SK-N-SH (cell line): ENCODE data around the gene FNTB. TPM values are rescaled to one million over a fixed set of nuclear protein-coding genes. Genes with fewer than 3 reads are reported as not detected.

Source experiments
- CTCF ChIA-PET: fragments of 300-600, 350-600 bp; formaldehyde crosslinking; extraction: SDS; loops from one replicate; lab custom pipeline; 2021; lab: Yijun Ruan, JAX
- POLR2A ChIA-PET: fragments of 350-600 bp; sonication (Branson Sonifier 250); formaldehyde crosslinking; extraction: SDS; loops from one replicate; lab custom pipeline; 2020; ENCODE audit warnings: antibody characterized with exemption, inconsistent platforms; lab: Yijun Ruan, JAX
- DNase-seq: peaks from one replicate; pipeline ENCODE4 v3.0.0; 2012
- H2AFZ ChIP-seq: fragments of 200-600 bp; sonication (generic); 2 replicates; pipeline ENCODE4 v1.8.1; 2016; ENCODE audit warnings: antibody characterized with exemption, mild to moderate bottlenecking, low read depth
- H3F3A ChIP-seq: fragments of 200-600 bp; sonication (generic); replicated peaks from 2 replicates; pipeline ENCODE3; 2016; ENCODE audit warnings: antibody characterized with exemption, mild to moderate bottlenecking; ENCODE audit not compliant: insufficient read depth
- H3K27ac ChIP-seq, 2 experiments: fragments of 200-500 bp in 1 of 2; fragments of 200-600 bp in 1 of 2; sonication (Bioruptor generic) in 1 of 2; sonication (generic), shearing (Covaris generic) in 1 of 2; 2 replicates each; pipeline versions ENCODE4 v1.5.1 to v1.6.1; 2014 to 2016; ENCODE audit warnings: low read depth in 2 of 2, inconsistent platforms in 1 of 2, low read length in 1 of 2, mild to moderate bottlenecking in 1 of 2, mixed read lengths in 1 of 2
- H3K27me3 ChIP-seq: fragments of 200-600 bp; sonication (generic), shearing (Covaris generic); 2 replicates; pipeline ENCODE4 v1.6.1; 2016; ENCODE audit warnings: mixed run types; ENCODE audit not compliant: insufficient read depth
- H3K36me3 ChIP-seq, 2 experiments: fragments of 200-500 bp in 1 of 2; fragments of 200-600 bp in 1 of 2; sonication (Bioruptor generic) in 1 of 2; sonication (generic) in 1 of 2; replicated peaks in 1 of 2; 2 replicates each; pipeline versions ENCODE3 to v1.5.1; 2014 to 2016; ENCODE audit warnings: low read length in 1 of 2, mild to moderate bottlenecking in 1 of 2; ENCODE audit not compliant: insufficient read depth in 2 of 2, control insufficient read depth in 1 of 2
- H3K4me1 ChIP-seq, 2 experiments: fragments of 200-500 bp in 1 of 2; fragments of 200-600 bp in 1 of 2; sonication (Bioruptor generic) in 1 of 2; sonication (generic), shearing (Covaris generic) in 1 of 2; 2 replicates each; pipeline versions ENCODE4 v1.5.1 to v1.6.1; 2014 to 2016; ENCODE audit warnings: low read depth in 1 of 2, low read length in 1 of 2, mixed run types in 1 of 2; ENCODE audit not compliant: insufficient read depth in 2 of 2, control insufficient read depth in 1 of 2
- H3K4me2 ChIP-seq: fragments of 200-600 bp; sonication (generic), shearing (Covaris generic); 2 replicates; pipeline ENCODE4 v1.6.1; 2017; ENCODE audit warnings: mixed run types
- H3K4me3 ChIP-seq, 2 experiments: fragments of 200-500 bp in 1 of 2; fragments of 200-600 bp in 1 of 2; sonication (Bioruptor generic) in 1 of 2; sonication (generic), shearing (Covaris generic) in 1 of 2; 2 replicates each; pipeline versions ENCODE4 v1.5.1 to v1.8.1; 2014 to 2016; ENCODE audit warnings: low read depth in 2 of 2, inconsistent platforms in 1 of 2, low read length in 1 of 2, mild to moderate bottlenecking in 1 of 2, mixed read lengths in 1 of 2, moderate library complexity in 1 of 2
- H3K79me2 ChIP-seq: fragments of 200-600 bp; sonication (generic); 2 replicates; pipeline ENCODE4 v1.8.1; 2017; ENCODE audit warnings: mild to moderate bottlenecking; ENCODE audit not compliant: insufficient read depth
- H3K9ac ChIP-seq: fragments of 200-600 bp; sonication (generic); 2 replicates; pipeline ENCODE4 v1.6.1; 2017; ENCODE audit warnings: mixed run types
- H3K9me2 ChIP-seq: fragments of 200-600 bp; sonication (generic); 2 replicates; pipeline ENCODE4 v1.6.1; 2017; ENCODE audit warnings: mixed run types
- H3K9me3 ChIP-seq: fragments of 200-600 bp; sonication (generic); 2 replicates; pipeline ENCODE4 v1.6.1; 2017; ENCODE audit warnings: mixed run types, mild to moderate bottlenecking, moderate library complexity
- H4K20me1 ChIP-seq: fragments of 200-600 bp; sonication (generic); 2 replicates; pipeline ENCODE4 v1.6.1; 2017; ENCODE audit warnings: mild to moderate bottlenecking, mixed run types; ENCODE audit not compliant: insufficient read depth
- CHD2 ChIP-seq: fragments of 150-350 bp; IDR thresholded peaks from 2 replicates; pipeline ENCODE4 v1.6.1; 2018; ENCODE audit warnings: low read length; ENCODE audit not compliant: partially characterized antibody
- ELF1 ChIP-seq: IDR thresholded peaks from 2 replicates; pipeline ENCODE4 v1.4.0; 2012
- EP300 ChIP-seq, 2 experiments: IDR thresholded peaks; 2 replicates each; pipeline versions ENCODE4 v1.4.0 to v1.6.1; 2012; ENCODE audit warnings: borderline replicate concordance in 1 of 2, low read depth in 1 of 2, low read length in 1 of 2
- EZH2phosphoT487 ChIP-seq: fragments of 200-600 bp; sonication (generic); IDR thresholded peaks from 2 replicates; pipeline ENCODE4 v1.6.1; 2017; ENCODE audit warnings: low read depth, mixed run types, mild to moderate bottlenecking, antibody characterized with exemption, moderate library complexity, borderline replicate concordance
- GATA2 ChIP-seq: sonication (generic); formaldehyde crosslinking; IDR thresholded peaks from 2 replicates; pipeline ENCODE4 v1.5.0; 2020; ENCODE audit warnings: mild to moderate bottlenecking, missing genetic modification reagents
- JUND ChIP-seq: IDR thresholded peaks from 2 replicates; pipeline ENCODE4 v1.4.0; 2012
- MXI1 ChIP-seq: IDR thresholded peaks from 2 replicates; pipeline ENCODE4 v1.6.1; 2012; ENCODE audit warnings: mild to moderate bottlenecking, low read depth, low read length, improper control_type of control experiment
- NFIC ChIP-seq: IDR thresholded peaks from 2 replicates; pipeline ENCODE4 v1.4.0; 2012; ENCODE audit warnings: borderline replicate concordance
- NRF1 ChIP-seq: IDR thresholded peaks from 2 replicates; pipeline ENCODE4 v1.6.1; 2012; ENCODE audit warnings: low read depth, mild to moderate bottlenecking, low read length
- RCOR1 ChIP-seq: fragments of 150-350 bp; IDR thresholded peaks from 2 replicates; pipeline ENCODE4 v1.6.1; 2017; ENCODE audit warnings: antibody characterized with exemption, low read length
- RFX5 ChIP-seq: IDR thresholded peaks from 2 replicates; pipeline ENCODE4 v1.6.1; 2012; ENCODE audit warnings: mild to moderate bottlenecking, improper control_type of control experiment, low read length
- RXRA ChIP-seq: IDR thresholded peaks from 2 replicates; pipeline ENCODE4 v1.4.0; 2012; ENCODE audit warnings: low read depth, mild to moderate bottlenecking, borderline replicate concordance
- TAF1 ChIP-seq: IDR thresholded peaks from 2 replicates; pipeline ENCODE4 v1.6.1; 2012; ENCODE audit warnings: low read depth, mild to moderate bottlenecking, low read length, moderate library complexity, borderline replicate concordance
- TCF12 ChIP-seq: IDR thresholded peaks from 2 replicates; pipeline ENCODE4 v1.4.0; 2012
- YY1 ChIP-seq: IDR thresholded peaks from 2 replicates; pipeline ENCODE4 v1.4.0; 2012; ENCODE audit warnings: low read depth, mild to moderate bottlenecking
- WGBS: methylation state at CpG from one replicate; pipeline ENCODE4 v1.1.6; 2017; ENCODE audit warnings: low lambda C conversion rate; 5-methylcytosine and 5-hydroxymethylcytosine counted together
- polyA plus RNA-seq, 3 experiments: library from polyadenylated mRNA; depleted of rRNA; stranded (reverse); fragments of >200 nt; gene quantifications; 2 replicates each; pipeline ENCODE4 v1.2.3, GENCODE V29; 2012
- TF ChIP-seq, protein P1 (sequence below): IDR thresholded peaks from 2 replicates; pipeline ENCODE4 v1.6.1; 2012; ENCODE audit warnings: mild to moderate bottlenecking, low read depth, low read length, moderate library complexity
- TF ChIP-seq, protein P2 (sequence below): IDR thresholded peaks from 2 replicates; pipeline ENCODE4 v1.4.0; 2012; ENCODE audit warnings: low read depth
- TF ChIP-seq, protein P3 (sequence below): fragments of 150-350 bp; IDR thresholded peaks from 2 replicates; pipeline ENCODE4 v1.6.1; 2016; ENCODE audit warnings: mild to moderate bottlenecking, low read depth, low read length
- TF ChIP-seq, protein P4 (sequence below): fragments of 200-600 bp; sonication (generic); IDR thresholded peaks from 2 replicates; pipeline ENCODE4 v1.6.1; 2017; ENCODE audit warnings: antibody characterized with exemption, mild to moderate bottlenecking, moderate library complexity

Gene FNTB
- polyA plus RNA-seq, 1 of the 3 experiments (the other 2 are of a cell fraction): 18.4 TPM

DNA sequence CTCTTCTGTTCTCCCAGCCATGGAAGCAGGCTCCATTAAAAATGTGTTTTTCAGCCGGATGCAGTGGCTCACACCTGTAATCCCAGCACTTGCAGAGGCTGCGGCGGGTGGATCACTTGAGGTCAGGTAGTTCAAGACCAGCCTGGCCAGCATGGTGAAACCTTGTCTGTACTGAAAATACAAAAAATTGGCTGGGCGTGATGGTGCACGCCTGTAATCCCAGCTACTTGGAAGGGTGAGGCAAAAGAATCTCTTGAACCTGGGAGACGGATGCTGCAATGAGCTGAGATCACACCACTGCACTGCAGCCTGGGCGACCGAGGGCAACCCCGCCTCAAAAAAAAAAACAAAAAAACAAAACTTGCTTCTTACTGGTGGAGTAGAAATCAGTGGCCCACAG lies 39.8 kb downstream of the FNTB start:
- Histone ChIP-seq H3K9ac (no peak overlapping the region), H3K4me3 (no peak overlapping the region), H3K27me3 (no peaks in the 10 kb centered on the region), H3K9me3 (no peaks in the 10 kb centered on the region), H3K4me1 (no peaks in the 10 kb centered on the region), H3K36me3 (peaks cover 0 to 8% of the 10 kb centered on the region in 2 experiments), H3K4me2 (no peak overlapping the region), H4K20me1 (no peaks in the 10 kb centered on the region), H2AFZ (no peak overlapping the region), H3K79me2 (no peaks in the 10 kb centered on the region), H3K27ac (no peak overlapping the region), H3K9me2 (no peaks in the 10 kb centered on the region), H3F3A (no peaks in the 10 kb centered on the region)
- no peak for TF ChIP-seq RFX5
- TF ChIP-seq RCOR1: no peak
- TF ChIP-seq ELF1: no peak
- TF ChIP-seq, protein P1, sequence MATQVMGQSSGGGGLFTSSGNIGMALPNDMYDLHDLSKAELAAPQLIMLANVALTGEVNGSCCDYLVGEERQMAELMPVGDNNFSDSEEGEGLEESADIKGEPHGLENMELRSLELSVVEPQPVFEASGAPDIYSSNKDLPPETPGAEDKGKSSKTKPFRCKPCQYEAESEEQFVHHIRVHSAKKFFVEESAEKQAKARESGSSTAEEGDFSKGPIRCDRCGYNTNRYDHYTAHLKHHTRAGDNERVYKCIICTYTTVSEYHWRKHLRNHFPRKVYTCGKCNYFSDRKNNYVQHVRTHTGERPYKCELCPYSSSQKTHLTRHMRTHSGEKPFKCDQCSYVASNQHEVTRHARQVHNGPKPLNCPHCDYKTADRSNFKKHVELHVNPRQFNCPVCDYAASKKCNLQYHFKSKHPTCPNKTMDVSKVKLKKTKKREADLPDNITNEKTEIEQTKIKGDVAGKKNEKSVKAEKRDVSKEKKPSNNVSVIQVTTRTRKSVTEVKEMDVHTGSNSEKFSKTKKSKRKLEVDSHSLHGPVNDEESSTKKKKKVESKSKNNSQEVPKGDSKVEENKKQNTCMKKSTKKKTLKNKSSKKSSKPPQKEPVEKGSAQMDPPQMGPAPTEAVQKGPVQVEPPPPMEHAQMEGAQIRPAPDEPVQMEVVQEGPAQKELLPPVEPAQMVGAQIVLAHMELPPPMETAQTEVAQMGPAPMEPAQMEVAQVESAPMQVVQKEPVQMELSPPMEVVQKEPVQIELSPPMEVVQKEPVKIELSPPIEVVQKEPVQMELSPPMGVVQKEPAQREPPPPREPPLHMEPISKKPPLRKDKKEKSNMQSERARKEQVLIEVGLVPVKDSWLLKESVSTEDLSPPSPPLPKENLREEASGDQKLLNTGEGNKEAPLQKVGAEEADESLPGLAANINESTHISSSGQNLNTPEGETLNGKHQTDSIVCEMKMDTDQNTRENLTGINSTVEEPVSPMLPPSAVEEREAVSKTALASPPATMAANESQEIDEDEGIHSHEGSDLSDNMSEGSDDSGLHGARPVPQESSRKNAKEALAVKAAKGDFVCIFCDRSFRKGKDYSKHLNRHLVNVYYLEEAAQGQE: no peak
- no peak for DNase-seq
- CTCF ChIA-PET: interaction anchor here (0.9 to 1.2 kb wide), 2 partner anchors 7 to 11 kb away, joined by 3 read pairs; no protein-coding TSS in a partner anchor
- WGBS: 95% methylated on average over 9 of the region's 9 CpGs
- POLR2A ChIA-PET: no interaction called here

DNA sequence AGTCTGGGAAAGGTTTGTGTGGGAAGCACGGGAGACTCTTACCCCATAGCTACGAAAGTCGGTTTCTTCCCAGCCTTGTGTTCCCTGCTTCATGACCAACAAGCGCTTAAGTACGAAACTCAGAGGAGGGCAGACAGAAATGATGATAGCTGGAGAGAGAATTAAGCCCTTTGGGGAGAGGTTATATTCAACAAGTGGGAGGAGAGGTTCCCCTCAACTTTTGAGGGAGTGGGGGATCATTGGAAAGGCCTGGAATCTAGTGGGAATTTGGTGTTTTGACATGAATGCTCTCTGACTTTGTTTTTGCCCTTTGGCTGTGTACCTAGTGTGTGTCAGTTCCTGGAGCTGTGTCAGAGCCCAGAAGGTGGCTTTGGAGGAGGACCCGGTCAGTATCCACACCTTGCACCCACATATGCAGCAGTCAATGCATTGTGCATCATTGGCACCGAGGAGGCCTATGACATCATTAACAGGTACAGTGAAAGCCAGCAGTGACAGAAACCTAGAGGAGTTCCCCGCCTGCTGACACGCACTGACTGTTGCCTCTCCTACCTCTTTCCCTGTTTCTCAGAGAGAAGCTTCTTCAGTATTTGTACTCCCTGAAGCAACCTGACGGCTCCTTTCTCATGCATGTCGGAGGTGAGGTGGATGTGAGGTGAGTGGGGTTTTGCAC lies 40.6 kb downstream of the FNTB start:
- CTCF ChIA-PET: interaction anchor here (1.4 kb wide), 1 partner anchor 40 kb away, joined by 4 read pairs; no protein-coding TSS in a partner anchor
- DNase-seq: no peak
- Histone ChIP-seq H3K9me2 (no peaks in the 10 kb centered on the region), H3K9me3 (no peaks in the 10 kb centered on the region), H3K4me2 (no peak overlapping the region), H3K36me3 (peaks cover 3 to 10% of the 10 kb centered on the region in 2 experiments), H3K27ac (no peak overlapping the region), H2AFZ (no peak overlapping the region), H3K79me2 (no peaks in the 10 kb centered on the region), H3K4me3 (no peak overlapping the region), H3K9ac (no peak overlapping the region), H3K4me1 (no peaks in the 10 kb centered on the region), H3K27me3 (no peaks in the 10 kb centered on the region), H4K20me1 (no peaks in the 10 kb centered on the region), H3F3A (no peaks in the 10 kb centered on the region)
- WGBS: over 99% methylated on average over 9 of the region's 11 CpGs
- TF ChIP-seq, protein P2, sequence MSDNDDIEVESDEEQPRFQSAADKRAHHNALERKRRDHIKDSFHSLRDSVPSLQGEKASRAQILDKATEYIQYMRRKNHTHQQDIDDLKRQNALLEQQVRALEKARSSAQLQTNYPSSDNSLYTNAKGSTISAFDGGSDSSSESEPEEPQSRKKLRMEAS: no peak
- TF ChIP-seq JUND: no peak
- no peak for TF ChIP-seq EP300 (IDR thresholded peaks at IDR 0.05; ENCODE audit: borderline replicate concordance in 1 of 2, low read depth in 1 of 2, low read length in 1 of 2)
- TF ChIP-seq TAF1: no peak
- no peak for TF ChIP-seq CHD2
- TF ChIP-seq NFIC: no peak
- TF ChIP-seq, protein P3, sequence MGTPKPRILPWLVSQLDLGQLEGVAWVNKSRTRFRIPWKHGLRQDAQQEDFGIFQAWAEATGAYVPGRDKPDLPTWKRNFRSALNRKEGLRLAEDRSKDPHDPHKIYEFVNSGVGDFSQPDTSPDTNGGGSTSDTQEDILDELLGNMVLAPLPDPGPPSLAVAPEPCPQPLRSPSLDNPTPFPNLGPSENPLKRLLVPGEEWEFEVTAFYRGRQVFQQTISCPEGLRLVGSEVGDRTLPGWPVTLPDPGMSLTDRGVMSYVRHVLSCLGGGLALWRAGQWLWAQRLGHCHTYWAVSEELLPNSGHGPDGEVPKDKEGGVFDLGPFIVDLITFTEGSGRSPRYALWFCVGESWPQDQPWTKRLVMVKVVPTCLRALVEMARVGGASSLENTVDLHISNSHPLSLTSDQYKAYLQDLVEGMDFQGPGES: no peak
- TF ChIP-seq, protein P4, sequence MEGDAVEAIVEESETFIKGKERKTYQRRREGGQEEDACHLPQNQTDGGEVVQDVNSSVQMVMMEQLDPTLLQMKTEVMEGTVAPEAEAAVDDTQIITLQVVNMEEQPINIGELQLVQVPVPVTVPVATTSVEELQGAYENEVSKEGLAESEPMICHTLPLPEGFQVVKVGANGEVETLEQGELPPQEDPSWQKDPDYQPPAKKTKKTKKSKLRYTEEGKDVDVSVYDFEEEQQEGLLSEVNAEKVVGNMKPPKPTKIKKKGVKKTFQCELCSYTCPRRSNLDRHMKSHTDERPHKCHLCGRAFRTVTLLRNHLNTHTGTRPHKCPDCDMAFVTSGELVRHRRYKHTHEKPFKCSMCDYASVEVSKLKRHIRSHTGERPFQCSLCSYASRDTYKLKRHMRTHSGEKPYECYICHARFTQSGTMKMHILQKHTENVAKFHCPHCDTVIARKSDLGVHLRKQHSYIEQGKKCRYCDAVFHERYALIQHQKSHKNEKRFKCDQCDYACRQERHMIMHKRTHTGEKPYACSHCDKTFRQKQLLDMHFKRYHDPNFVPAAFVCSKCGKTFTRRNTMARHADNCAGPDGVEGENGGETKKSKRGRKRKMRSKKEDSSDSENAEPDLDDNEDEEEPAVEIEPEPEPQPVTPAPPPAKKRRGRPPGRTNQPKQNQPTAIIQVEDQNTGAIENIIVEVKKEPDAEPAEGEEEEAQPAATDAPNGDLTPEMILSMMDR: no peak
- TF ChIP-seq RFX5: no peak
- no peak for TF ChIP-seq RXRA
- no peak for TF ChIP-seq MXI1
- no peak for TF ChIP-seq GATA2 (CRISPR knock-in tag)
- TF ChIP-seq YY1: no peak
- no peak for TF ChIP-seq ELF1
- TF ChIP-seq TCF12: no peak
- no peak for TF ChIP-seq NRF1
- no peak for TF ChIP-seq EZH2phosphoT487
- POLR2A ChIA-PET: interaction anchor here (0.6 kb wide), 1 partner anchor 40 kb away, joined by 3 read pairs; no protein-coding TSS in a partner anchor
